ENCODE results near the gene ERF. TPM values are rescaled to one million over a fixed set of nuclear protein-coding genes. Genes with fewer than 3 reads are reported as not detected.

ERF gene
- polyA plus RNA-seq, 2 of the 4 experiments (the other 2 are of a cell fraction), result 103 to 120 TPM

- DNase-seq (ENCODE audit: low read depth in 1 of 2, low spot score in 1 of 2), result no peak
- CTCF ChIA-PET, result interaction anchor here (0.6 to 21.7 kb wide), 10 partner anchors 9 to 141 kb away, joined by 3 to 616 read pairs (median 26); partner anchors contain the start of genes CIC, PAFAH1B3, POU2F2 and PRR19
- 92% methylated on average over 36 of the region's 36 CpGs for WGBS (ENCODE audit: missing lambda C conversion rate)
- H3K4me3 ChIP-seq, result no peak overlapping the region
- H3K4me1 ChIP-seq, result peaks cover 81% of the 10 kb centered on the region
- no peaks in the 10 kb centered on the region for H3K9me3 ChIP-seq
- no peak overlapping the region for H3K27ac ChIP-seq
- H3K4me2 ChIP-seq, result no peak overlapping the region
- no peak for ATAC-seq
- no peak for FAIRE-seq
- TF ChIP-seq MAZ (IDR thresholded peaks at IDR 0.05; ENCODE audit: borderline replicate concordance, low read depth, low read length), result no peak
- no peak for TF ChIP-seq HOXB5 (CRISPR knock-in tag; IDR thresholded peaks at IDR 0.05)
- TF ChIP-seq MAFK (IDR thresholded peaks at IDR 0.05; ENCODE audit: partially characterized antibody), result no peak
- TF ChIP-seq SREBF2 (IDR thresholded peaks at IDR 0.05), result no peak
- TF ChIP-seq GATA3 (IDR thresholded peaks at IDR 0.05; ENCODE audit: borderline replicate concordance), result no peak
- no peak for TF ChIP-seq HOXB13 (CRISPR knock-in tag; IDR thresholded peaks at IDR 0.05; ENCODE audit: low read depth)
- no peak for TF ChIP-seq MAX (IDR thresholded peaks at IDR 0.05)
- TF ChIP-seq KDM1A (IDR thresholded peaks at IDR 0.05; ENCODE audit: low read depth), result no peak
- no peak for TF ChIP-seq E2F6 (IDR thresholded peaks at IDR 0.05; ENCODE audit: borderline replicate concordance, low read depth)
- no peak for TF ChIP-seq JUN (IDR thresholded peaks at IDR 0.05)
- no peak for TF ChIP-seq ESRRA (IDR thresholded peaks at IDR 0.05; ENCODE audit: borderline replicate concordance, low read length)
- no peak for TF ChIP-seq FOXS1 (CRISPR knock-in tag; IDR thresholded peaks at IDR 0.05)
- TF ChIP-seq CHD4 (IDR thresholded peaks at IDR 0.05; ENCODE audit: borderline replicate concordance), result no peak
- TF ChIP-seq, protein P1, sequence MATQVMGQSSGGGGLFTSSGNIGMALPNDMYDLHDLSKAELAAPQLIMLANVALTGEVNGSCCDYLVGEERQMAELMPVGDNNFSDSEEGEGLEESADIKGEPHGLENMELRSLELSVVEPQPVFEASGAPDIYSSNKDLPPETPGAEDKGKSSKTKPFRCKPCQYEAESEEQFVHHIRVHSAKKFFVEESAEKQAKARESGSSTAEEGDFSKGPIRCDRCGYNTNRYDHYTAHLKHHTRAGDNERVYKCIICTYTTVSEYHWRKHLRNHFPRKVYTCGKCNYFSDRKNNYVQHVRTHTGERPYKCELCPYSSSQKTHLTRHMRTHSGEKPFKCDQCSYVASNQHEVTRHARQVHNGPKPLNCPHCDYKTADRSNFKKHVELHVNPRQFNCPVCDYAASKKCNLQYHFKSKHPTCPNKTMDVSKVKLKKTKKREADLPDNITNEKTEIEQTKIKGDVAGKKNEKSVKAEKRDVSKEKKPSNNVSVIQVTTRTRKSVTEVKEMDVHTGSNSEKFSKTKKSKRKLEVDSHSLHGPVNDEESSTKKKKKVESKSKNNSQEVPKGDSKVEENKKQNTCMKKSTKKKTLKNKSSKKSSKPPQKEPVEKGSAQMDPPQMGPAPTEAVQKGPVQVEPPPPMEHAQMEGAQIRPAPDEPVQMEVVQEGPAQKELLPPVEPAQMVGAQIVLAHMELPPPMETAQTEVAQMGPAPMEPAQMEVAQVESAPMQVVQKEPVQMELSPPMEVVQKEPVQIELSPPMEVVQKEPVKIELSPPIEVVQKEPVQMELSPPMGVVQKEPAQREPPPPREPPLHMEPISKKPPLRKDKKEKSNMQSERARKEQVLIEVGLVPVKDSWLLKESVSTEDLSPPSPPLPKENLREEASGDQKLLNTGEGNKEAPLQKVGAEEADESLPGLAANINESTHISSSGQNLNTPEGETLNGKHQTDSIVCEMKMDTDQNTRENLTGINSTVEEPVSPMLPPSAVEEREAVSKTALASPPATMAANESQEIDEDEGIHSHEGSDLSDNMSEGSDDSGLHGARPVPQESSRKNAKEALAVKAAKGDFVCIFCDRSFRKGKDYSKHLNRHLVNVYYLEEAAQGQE (IDR thresholded peaks at IDR 0.05), result no peak
- POLR2A ChIA-PET, result interaction anchor here (0.8 kb wide), 1 partner anchor 30 kb away, joined by 3 read pairs; the partner anchor contains the start of gene ZNF526
Measured at GRCh38 chr19:42249149-42249750, 5.7 kb downstream of the ERF start.

- Histone ChIP-seq H3K27ac (peak overlapping the region in 1 of 2 experiments; percentile 90; a peak in 2 of 6 replicates), H3K4me3 (no peak overlapping the region), H3K4me2 (no peak overlapping the region), H3K9me3 (no peaks in the 10 kb centered on the region), H3K4me1 (peaks cover 81% of the 10 kb centered on the region)
- no peak for FAIRE-seq
- TF ChIP-seq CBX2 (IDR thresholded peaks at IDR 0.05; ENCODE audit: borderline replicate concordance, low read depth) (no peak), HOXB13 (CRISPR knock-in tag; IDR thresholded peaks at IDR 0.05; ENCODE audit: low read depth) (no peak), RAD21 (conservative IDR thresholded peaks at IDR 0.05 in 1 of 2, IDR thresholded peaks at IDR 0.05 in 1 of 2) (no peak), PBX3 (IDR thresholded peaks at IDR 0.05) (0 out of 2 replicates have a peak, but pooled peaks have one; percentile 34), POLR2A (IDR thresholded peaks at IDR 0.05; ENCODE audit: low read length) (peak; percentile 1), JUN (IDR thresholded peaks at IDR 0.05) (peak in 1 of 2 experiments; percentile 53; a peak in 2 of 5 replicates), ELK1 (IDR thresholded peaks at IDR 0.05; ENCODE audit: low read depth, low read length) (no peak), RFX5 (IDR thresholded peaks at IDR 0.05) (no peak)
- WGBS (ENCODE audit: missing lambda C conversion rate), result 87% methylated on average over 41 of the region's 41 CpGs
- DNase-seq (ENCODE audit: low read depth in 1 of 2, low spot score in 1 of 2), result no peak
- ATAC-seq, result no peak
- ChIA-PET POLR2A (interaction anchor here (0.7 to 0.8 kb wide), 2 partner anchors 21 to 29 kb away, joined by 3 read pairs; partner anchors contain the start of gene ZNF526), CTCF (interaction anchor here (0.8 to 21.7 kb wide), 9 partner anchors 9 to 140 kb away, joined by 3 to 616 read pairs (median 82); partner anchors contain the start of genes CIC, ERF, PAFAH1B3 and POU2F2)
Measured at GRCh38 chr19:42248270-42249148, 6.4 kb downstream of the ERF start.

Measured in A549 (cell line).